GM21619 (cell line): Measurements from ENCODE around the gene ATRIP.
"Not testable (repeated sequence)": the region's sequence is repeated elsewhere in the genome, so short reads cannot be mapped to it uniquely, and the experiment has no call there.

Source experiments
- ATAC-seq: cut with Tn5 transposase; IDR thresholded peaks from one replicate; pipeline ENCODE4 v1.9.1; 2021; ENCODE audit not compliant: unreplicated experiment

The ATRIP gene

DNA sequence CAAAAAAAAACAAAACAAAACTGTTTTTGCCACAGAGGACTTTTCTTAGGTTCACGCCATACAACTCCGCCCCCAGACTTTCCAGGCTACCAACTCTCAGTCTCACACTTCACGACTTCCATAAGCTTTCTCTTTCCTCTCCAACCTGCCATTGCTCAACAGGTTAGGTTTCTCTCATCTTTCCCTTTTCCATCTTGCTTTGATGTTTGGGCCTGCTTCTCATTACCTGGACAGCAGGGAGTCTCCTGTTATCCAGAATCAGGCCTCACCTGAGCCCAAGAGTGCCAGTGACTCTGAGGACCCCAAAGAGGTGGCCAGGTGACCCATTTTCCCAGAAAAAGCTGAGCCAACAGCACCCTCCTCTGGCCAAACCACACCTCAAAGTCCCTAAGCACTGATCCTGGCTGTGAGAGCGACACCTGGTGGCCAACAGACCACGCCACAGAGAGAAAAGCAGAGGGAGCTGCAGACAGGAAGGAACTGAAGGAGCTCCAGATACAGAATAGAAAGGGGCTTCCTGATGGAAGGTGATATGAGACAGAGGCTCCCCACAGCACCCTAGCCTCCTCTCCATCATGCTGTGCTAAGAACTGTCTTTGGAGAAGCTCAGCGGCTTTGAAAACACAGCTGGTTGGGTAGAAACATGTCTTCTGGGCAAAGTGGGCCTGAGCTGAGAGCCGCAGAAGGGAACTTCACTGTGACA, 10.6 kb upstream of the ATRIP start:
- ATAC-seq = no peak

- ATAC-seq = no peak
Measured at GRCh38 chr3:48436477-48436787, 10.1 kb upstream of the ATRIP start.

GRCh38 chr3:48436855-48437254, 9.7 kb upstream of the ATRIP start:
- ATAC-seq = no peak

GRCh38 chr3:48437812-48438211, 8.7 kb upstream of the ATRIP start:
- ATAC-seq = no peak

DNA sequence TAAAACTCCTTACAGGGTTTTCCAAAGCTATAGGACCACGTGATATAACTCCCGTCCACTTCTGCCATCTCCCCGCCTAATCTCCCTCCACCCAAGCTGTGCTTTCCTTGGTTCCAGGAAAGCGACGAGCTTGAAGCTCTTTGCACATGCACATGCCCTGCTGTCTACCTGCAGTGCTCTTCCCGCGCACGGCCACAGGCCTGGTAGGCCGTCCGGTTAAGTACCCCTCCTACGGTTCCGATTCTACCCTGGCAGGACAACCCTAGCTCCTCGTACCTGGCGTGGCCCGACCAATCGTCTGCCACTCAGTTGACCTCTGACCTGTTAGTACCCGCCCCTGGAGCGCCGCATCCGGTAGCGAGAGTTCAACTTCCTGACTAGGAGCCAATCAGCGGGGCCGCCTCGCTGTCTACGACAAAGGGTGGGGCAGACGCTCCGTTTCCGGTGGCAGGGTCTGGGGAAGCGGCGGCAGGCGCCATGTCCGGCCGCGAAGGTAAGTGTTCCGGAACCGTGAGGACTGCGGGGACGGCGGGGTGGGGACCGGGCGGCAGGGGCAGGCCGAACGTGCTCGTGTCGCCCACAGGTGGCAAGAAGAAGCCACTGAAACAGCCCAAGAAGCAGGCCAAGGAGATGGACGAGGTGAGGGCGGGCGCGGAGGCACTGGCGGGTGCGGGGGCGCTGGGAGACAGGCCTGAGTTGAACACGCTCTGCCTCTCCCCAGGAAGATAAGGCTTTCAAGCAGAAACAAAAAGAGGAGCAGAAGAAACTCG, 6.5 kb upstream of the ATRIP start, which contains the start of the genes CCDC51 and TMA7:
CCDC51 (minus strand) TSS at position 300 of the 770 bp plus-strand sequence. CDS start 4,991 bp downstream, outside the sequence.
TMA7 (plus strand) TSS at position 438 of the 770 bp plus-strand sequence; CDS start at position 478, 40 bp downstream.
- peak; percentile 93 for ATAC-seq

GRCh38 chr3:48440590-48440958, 6.0 kb upstream of the ATRIP start:
- no peak for ATAC-seq

DNA sequence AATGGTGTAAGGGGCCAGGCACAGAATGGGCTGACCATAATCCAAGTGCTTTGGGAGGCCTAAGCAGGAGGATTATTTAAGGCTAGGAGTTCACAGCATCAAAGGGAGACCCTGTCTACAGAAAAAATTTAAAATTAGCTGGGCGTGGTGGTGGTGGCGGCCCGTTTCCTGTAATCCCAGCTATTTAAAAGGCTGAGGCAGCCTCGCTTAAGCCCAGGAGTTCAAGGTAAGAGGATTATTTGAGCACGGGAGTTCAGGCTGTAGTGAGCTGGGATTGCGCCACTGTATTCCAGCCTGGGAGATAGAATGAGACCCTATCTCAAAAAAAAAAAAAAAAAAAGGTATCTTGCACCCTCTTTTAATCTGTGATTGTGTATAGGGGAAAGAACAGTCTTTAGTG, 4.6 kb upstream of the ATRIP start:
- ATAC-seq = no peak

- ATAC-seq = no peak
Measured at GRCh38 chr3:48445277-48445882, 1.2 kb upstream of the ATRIP start.

GRCh38 chr3:48446043-48446424, 503 bp upstream of the ATRIP start:
- no peak for ATAC-seq

- no peak for ATAC-seq
Measured at GRCh38 chr3:48451270-48451669, 4.7 kb downstream of the ATRIP start.

DNA sequence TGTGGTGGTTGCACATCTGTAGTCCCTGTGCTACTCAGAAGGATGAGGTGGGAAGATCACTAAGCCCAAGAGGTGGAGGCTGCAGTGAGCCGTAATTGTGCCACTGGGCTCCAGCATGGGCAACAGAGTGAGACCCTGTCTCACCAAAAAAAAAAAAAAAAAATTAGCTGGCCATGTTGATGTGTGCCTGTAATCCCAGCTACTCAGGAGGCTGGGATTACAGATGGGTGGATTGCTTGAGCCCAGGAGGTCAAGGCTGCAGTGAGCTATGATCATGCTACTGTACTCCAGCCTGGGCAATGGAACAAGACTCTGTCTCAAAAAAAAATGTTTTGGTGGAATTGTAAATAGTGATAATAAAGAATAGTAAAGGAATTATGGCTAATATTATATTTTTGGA, 9.9 kb downstream of the ATRIP start:
- ATAC-seq = no peak

DNA sequence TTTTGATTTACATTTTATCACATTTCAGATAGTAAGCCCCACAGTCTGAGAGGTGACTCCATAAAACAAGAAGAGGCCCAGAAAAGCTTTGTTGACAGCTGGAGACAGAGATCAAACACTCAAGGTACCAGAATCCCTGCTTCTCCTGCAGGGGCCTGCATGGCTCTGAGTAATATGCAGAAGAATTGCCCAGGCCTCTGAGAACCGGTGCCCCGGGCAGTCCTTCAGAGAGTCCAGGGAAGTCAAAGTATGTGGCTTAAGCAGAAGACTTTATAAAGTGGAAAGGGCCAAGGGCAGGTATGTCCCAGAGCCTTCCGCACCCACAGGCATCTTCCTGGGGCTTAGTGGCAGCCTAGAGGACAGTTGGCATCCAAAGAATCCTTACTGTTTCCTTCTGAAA, 12.8 kb downstream of the ATRIP start:
- ATAC-seq = no peak

- ATAC-seq = no peak
Measured at GRCh38 chr3:48459773-48460516, 13.4 kb downstream of the ATRIP start.

- ATAC-seq = no peak
Measured at GRCh38 chr3:48460517-48460902, 14.0 kb downstream of the ATRIP start.

GRCh38 chr3:48461767-48462166, 15.2 kb downstream of the ATRIP start:
- ATAC-seq = not testable (repeated sequence)

DNA sequence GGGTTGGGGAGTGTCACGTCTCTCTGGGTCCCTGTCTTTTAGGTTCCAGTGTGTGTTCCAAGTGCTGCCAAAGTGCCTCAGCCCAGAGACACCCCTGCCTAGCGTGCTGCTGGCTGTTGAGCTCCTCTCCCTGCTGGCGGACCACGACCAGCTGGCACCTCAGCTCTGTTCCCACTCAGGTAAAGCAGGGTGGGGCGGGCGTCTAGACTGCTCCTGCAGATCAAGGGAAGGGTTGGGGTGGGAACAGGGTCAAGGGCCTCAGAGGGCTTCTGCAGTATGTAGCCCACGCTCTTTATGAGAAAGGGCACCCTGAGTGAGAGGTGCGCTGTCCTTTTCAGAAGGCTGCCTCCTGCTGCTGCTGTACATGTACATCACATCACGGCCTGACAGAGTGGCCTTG, 17.2 kb downstream of the ATRIP start:
- no peak for ATAC-seq

GRCh38 chr3:48464713-48465221, 18.2 kb downstream of the ATRIP start:
- no peak for ATAC-seq

- ATAC-seq = no peak
Measured at GRCh38 chr3:48465237-48465530, 18.6 kb downstream of the ATRIP start.

GRCh38 chr3:48465531-48466378, 19.2 kb downstream of the ATRIP start:
- peak; percentile 75 for ATAC-seq

- ATAC-seq = peak; percentile 7
Measured at GRCh38 chr3:48466386-48467109, 20.0 kb downstream of the ATRIP start.
